HEK293 (cell line): Measurements from ENCODE around the gene ING5.
A peak's percentile ranks its signal among the peaks of the same experiment; 100 is the strongest.

Experiments
- CTCF ChIA-PET: fragments of 350-600 bp; formaldehyde crosslinking; extraction: SDS; loops from one replicate; lab custom pipeline; 2021; ENCODE audit warnings: antibody characterized with exemption; lab: Yijun Ruan, JAX
- POLR2A ChIA-PET: fragments of 300-600 bp; formaldehyde crosslinking; extraction: SDS; loops from one replicate; lab custom pipeline; 2020; ENCODE audit warnings: antibody characterized with exemption, inconsistent platforms; lab: Yijun Ruan, JAX
- H3K27ac ChIP-seq: fragments of 200-500 bp; sonication (Bioruptor generic); 2 replicates; pipeline ENCODE4 v1.5.1; 2014; ENCODE audit warnings: low read depth, low read length, control low read depth, inconsistent platforms; ENCODE audit errors: extremely low read depth
- H3K36me3 ChIP-seq, 2 experiments: fragments of 200-500 bp in 1 of 2; sonication (Bioruptor generic) in 1 of 2; 1 replicate in 1 of 2; 2 replicates in 1 of 2; pipeline ENCODE4 v1.5.1; 2014 to 2017; ENCODE audit warnings: inconsistent platforms in 2 of 2, low read length in 2 of 2; ENCODE audit not compliant: control insufficient read depth in 2 of 2, insufficient read depth in 1 of 2
- H3K4me1 ChIP-seq: fragments of 200-500 bp; sonication (Bioruptor generic); 2 replicates; pipeline ENCODE4 v1.5.1; 2014; ENCODE audit warnings: mild to moderate bottlenecking, low read length, inconsistent platforms; ENCODE audit not compliant: control insufficient read depth, insufficient read depth
- H3K4me3 ChIP-seq: 2 replicates; pipeline ENCODE4 v1.5.1; 2011; ENCODE audit warnings: low read depth, mild to moderate bottlenecking, control low read depth, low read length, moderate library complexity
- H3K9me3 ChIP-seq: fragments of 200-500 bp; sonication (Bioruptor generic); 2 replicates; pipeline ENCODE4 v1.5.1; 2014; ENCODE audit warnings: low read depth, low read length, inconsistent platforms; ENCODE audit not compliant: control insufficient read depth, insufficient read depth
- IKZF3 ChIP-seq: fragments of 450-650 bp; IDR thresholded peaks from 2 replicates; pipeline ENCODE4 v1.5.0; 2018; ENCODE audit warnings: missing biosample characterization, mild to moderate bottlenecking, missing genetic modification characterization, moderate library complexity
- KLF10 ChIP-seq: fragments of 450-650 bp; IDR thresholded peaks from 2 replicates; pipeline ENCODE4 v1.5.1; 2018; ENCODE audit warnings: missing biosample characterization, mild to moderate bottlenecking, missing genetic modification characterization
- KLF8 ChIP-seq: fragments of 450-650 bp; formaldehyde crosslinking; IDR thresholded peaks from 2 replicates; pipeline ENCODE4 v1.5.1; 2016; ENCODE audit warnings: missing biosample characterization, missing genetic modification characterization
- SP3 ChIP-seq: fragments of 450-650 bp; formaldehyde crosslinking; IDR thresholded peaks from 2 replicates; pipeline ENCODE4 v1.5.1; 2016; ENCODE audit warnings: missing biosample characterization, missing genetic modification characterization
- YY1 ChIP-seq: fragments of 450-650 bp; formaldehyde crosslinking; IDR thresholded peaks from 2 replicates; pipeline ENCODE4 v1.5.1; 2018; ENCODE audit warnings: missing biosample characterization, missing genetic modification characterization
- ZBTB17 ChIP-seq: fragments of 450-650 bp; formaldehyde crosslinking; IDR thresholded peaks from 2 replicates; pipeline ENCODE4 v1.5.1; 2016; ENCODE audit warnings: missing biosample characterization, missing genetic modification characterization
- ZBTB20 ChIP-seq: fragments of 450-650 bp; formaldehyde crosslinking; IDR thresholded peaks from 2 replicates; pipeline ENCODE4 v1.5.1; 2016; ENCODE audit warnings: missing biosample characterization, missing genetic modification characterization
- ZIC2 ChIP-seq: fragments of 450-650 bp; formaldehyde crosslinking; IDR thresholded peaks from 2 replicates; pipeline ENCODE4 v1.5.1; 2016; ENCODE audit warnings: missing biosample characterization, missing genetic modification characterization
- ZNF146 ChIP-seq: fragments of 450-650 bp; formaldehyde crosslinking; IDR thresholded peaks from 2 replicates; pipeline ENCODE4 v1.5.1; 2016; ENCODE audit warnings: missing biosample characterization, missing genetic modification characterization
- ZNF169 ChIP-seq: fragments of 450-650 bp; formaldehyde crosslinking; IDR thresholded peaks from 2 replicates; pipeline ENCODE4 v1.5.1; 2016; ENCODE audit warnings: missing biosample characterization, missing genetic modification characterization
- ZNF239 ChIP-seq: fragments of 450-650 bp; formaldehyde crosslinking; IDR thresholded peaks from 2 replicates; pipeline ENCODE4 v1.5.1; 2016; ENCODE audit warnings: missing biosample characterization, missing genetic modification characterization
- ZNF341 ChIP-seq: fragments of 450-650 bp; formaldehyde crosslinking; IDR thresholded peaks from 2 replicates; pipeline ENCODE4; 2016; ENCODE audit warnings: low read depth, missing biosample characterization, missing genetic modification characterization
- ZNF549 ChIP-seq: fragments of 450-650 bp; IDR thresholded peaks from 2 replicates; pipeline ENCODE4 v1.5.1; 2018; ENCODE audit warnings: missing biosample characterization, missing genetic modification characterization, mild to moderate bottlenecking, inconsistent platforms, moderate library complexity
- ZNF747 ChIP-seq: fragments of 450-650 bp; formaldehyde crosslinking; IDR thresholded peaks from 2 replicates; pipeline ENCODE4 v1.5.1; 2016; ENCODE audit warnings: missing biosample characterization, missing genetic modification characterization
- ZNF792 ChIP-seq: fragments of 450-650 bp; formaldehyde crosslinking; IDR thresholded peaks from 2 replicates; pipeline ENCODE4 v1.5.1; 2016; ENCODE audit warnings: missing biosample characterization, missing genetic modification characterization
- ZNF837 ChIP-seq: fragments of 450-650 bp; formaldehyde crosslinking; IDR thresholded peaks from 2 replicates; pipeline ENCODE4 v1.5.1; 2016; ENCODE audit warnings: missing biosample characterization, missing genetic modification characterization
- ZSCAN30 ChIP-seq: fragments of 450-650 bp; IDR thresholded peaks from 2 replicates; pipeline ENCODE4 v1.5.1; 2018; ENCODE audit warnings: missing biosample characterization, mild to moderate bottlenecking, missing genetic modification characterization, moderate library complexity
- ZXDB ChIP-seq: fragments of 450-650 bp; formaldehyde crosslinking; IDR thresholded peaks from 2 replicates; pipeline ENCODE4 v1.5.1; 2016; ENCODE audit warnings: missing biosample characterization, missing genetic modification characterization
- TF ChIP-seq, protein P1 (sequence below): IDR thresholded peaks from 2 replicates; pipeline ENCODE4 v1.6.1; 2011; ENCODE audit warnings: mild to moderate bottlenecking, low read depth, low read length, borderline replicate concordance
- TF ChIP-seq, protein P2 (sequence below): fragments of 450-650 bp; IDR thresholded peaks from 2 replicates; pipeline ENCODE4 v1.5.1; 2018; ENCODE audit warnings: missing biosample characterization, mild to moderate bottlenecking, missing genetic modification characterization
- TF ChIP-seq, protein P3 (sequence below): fragments of 450-650 bp; formaldehyde crosslinking; IDR thresholded peaks from 2 replicates; pipeline ENCODE4 v1.5.0; 2017; ENCODE audit warnings: missing biosample characterization, missing genetic modification characterization, borderline replicate concordance
- TF ChIP-seq, protein P4 (sequence below): fragments of 450-650 bp; formaldehyde crosslinking; IDR thresholded peaks from 2 replicates; pipeline ENCODE4 v1.5.1; 2016; ENCODE audit warnings: missing biosample characterization, missing genetic modification characterization, low read depth
- TF ChIP-seq, protein P5 (sequence below): fragments of 450-650 bp; formaldehyde crosslinking; IDR thresholded peaks from 2 replicates; pipeline ENCODE4 v1.5.1; 2016; ENCODE audit warnings: missing biosample characterization, missing genetic modification characterization
- TF ChIP-seq, protein P6 (sequence below): fragments of 450-650 bp; formaldehyde crosslinking; optimal IDR thresholded peaks from 2 replicates; pipeline ENCODE3; 2016; ENCODE audit warnings: missing biosample characterization, mild to moderate bottlenecking, missing genetic modification characterization
- TF ChIP-seq, protein P7 (sequence below): fragments of 450-650 bp; formaldehyde crosslinking; IDR thresholded peaks from 2 replicates; pipeline ENCODE4 v1.5.1; 2017; ENCODE audit warnings: missing biosample characterization, missing genetic modification characterization

The ING5 gene

DNA sequence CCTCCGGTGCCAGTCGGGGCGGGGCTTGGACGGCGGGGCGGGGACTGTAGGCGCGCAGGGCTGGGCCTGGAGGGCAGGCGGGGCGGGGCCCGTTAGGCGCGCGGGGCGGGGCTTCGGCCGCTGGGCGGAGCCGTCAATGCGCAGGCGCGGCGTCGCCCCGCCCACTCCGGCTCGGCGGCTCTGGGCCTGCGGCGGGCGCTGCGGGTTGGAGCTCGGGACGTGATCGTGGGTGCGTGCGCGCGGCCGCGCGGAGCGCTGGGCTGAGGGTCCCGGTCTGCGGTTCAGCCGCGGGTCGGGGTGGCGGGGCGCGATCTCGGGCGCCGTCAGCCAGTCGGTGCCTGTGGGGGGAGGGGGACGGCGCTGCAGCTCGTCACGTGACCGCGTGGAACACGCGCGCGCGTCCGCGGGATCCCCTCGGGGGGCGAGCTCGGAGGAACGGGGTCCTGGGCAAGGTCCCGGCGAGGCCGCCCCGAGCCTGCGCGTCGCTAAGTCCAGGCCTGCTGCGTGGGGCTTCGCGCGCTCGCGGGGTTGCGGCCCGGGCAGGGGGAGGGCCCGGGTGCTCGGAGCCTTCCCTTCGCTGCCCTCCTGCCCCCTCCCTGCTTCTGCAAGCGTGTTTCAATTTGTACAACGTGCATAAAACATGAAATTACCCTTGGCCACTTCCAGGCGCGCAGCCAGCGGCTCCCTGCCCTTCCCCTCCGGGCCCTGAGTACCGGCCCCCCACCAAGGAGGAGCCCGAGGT is 32.8 kb downstream of the ING5 start, which contains the start of gene D2HGDH:
Gene D2HGDH, plus strand, starts transcription at position 164 of the 742 bp plus-strand sequence. CDS start 595 bp downstream, outside the sequence.
- CTCF ChIA-PET = interaction anchor here (0.6 to 0.9 kb wide), 5 partner anchors 16 to 126 kb away, joined by 3 to 4 read pairs (median 3); no protein-coding TSS in a partner anchor
- Histone ChIP-seq H3K4me3 (peak within 1 kb of the TSS; percentile 78), H3K9me3 (no peaks in the 10 kb centered on the region), H3K36me3 (peaks cover 0 to 5% of the 10 kb centered on the region in 2 experiments; a peak in 2 of 3 replicates), H3K4me1 (no peaks in the 10 kb centered on the region), H3K27ac (peak within 1 kb of the TSS; percentile 83; the same call in 1 of the 2 replicates)
- POLR2A ChIA-PET = interaction anchor here (1.0 to 1.8 kb wide), 5 partner anchors 9 to 48 kb away, joined by 3 to 15 read pairs (median 5); partner anchors contain the start of genes DTYMK and ING5
- TF ChIP-seq ZIC2 (tag by site-specific recombination) (no peak), KLF8 (peak; percentile 31; the same call in 1 of the 2 replicates), SP3 (0 out of 2 replicates have a peak, but pooled peaks have one; percentile 7), ZNF169 (tag by site-specific recombination) (no peak), ZBTB20 (tag by site-specific recombination) (peak; percentile 62; the same call in 1 of the 2 replicates), IKZF3 (tag by site-specific recombination) (no peak), ZNF239 (no peak), ZNF549 (tag by site-specific recombination) (no peak), YY1 (no peak), ZSCAN30 (tag by site-specific recombination) (peak; percentile 62), ZNF341 (tag by site-specific recombination) (no peak), KLF10 (tag by site-specific recombination) (peak; percentile 52), ZNF146 (tag by site-specific recombination) (no peak), ZNF792 (no peak), ZNF747 (tag by site-specific recombination) (no peak), ZNF837 (no peak), ZXDB (tag by site-specific recombination) (no peak), ZBTB17 (no peak)
- TF ChIP-seq, protein P1, sequence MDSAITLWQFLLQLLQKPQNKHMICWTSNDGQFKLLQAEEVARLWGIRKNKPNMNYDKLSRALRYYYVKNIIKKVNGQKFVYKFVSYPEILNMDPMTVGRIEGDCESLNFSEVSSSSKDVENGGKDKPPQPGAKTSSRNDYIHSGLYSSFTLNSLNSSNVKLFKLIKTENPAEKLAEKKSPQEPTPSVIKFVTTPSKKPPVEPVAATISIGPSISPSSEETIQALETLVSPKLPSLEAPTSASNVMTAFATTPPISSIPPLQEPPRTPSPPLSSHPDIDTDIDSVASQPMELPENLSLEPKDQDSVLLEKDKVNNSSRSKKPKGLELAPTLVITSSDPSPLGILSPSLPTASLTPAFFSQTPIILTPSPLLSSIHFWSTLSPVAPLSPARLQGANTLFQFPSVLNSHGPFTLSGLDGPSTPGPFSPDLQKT = no peak
- TF ChIP-seq, protein P2, sequence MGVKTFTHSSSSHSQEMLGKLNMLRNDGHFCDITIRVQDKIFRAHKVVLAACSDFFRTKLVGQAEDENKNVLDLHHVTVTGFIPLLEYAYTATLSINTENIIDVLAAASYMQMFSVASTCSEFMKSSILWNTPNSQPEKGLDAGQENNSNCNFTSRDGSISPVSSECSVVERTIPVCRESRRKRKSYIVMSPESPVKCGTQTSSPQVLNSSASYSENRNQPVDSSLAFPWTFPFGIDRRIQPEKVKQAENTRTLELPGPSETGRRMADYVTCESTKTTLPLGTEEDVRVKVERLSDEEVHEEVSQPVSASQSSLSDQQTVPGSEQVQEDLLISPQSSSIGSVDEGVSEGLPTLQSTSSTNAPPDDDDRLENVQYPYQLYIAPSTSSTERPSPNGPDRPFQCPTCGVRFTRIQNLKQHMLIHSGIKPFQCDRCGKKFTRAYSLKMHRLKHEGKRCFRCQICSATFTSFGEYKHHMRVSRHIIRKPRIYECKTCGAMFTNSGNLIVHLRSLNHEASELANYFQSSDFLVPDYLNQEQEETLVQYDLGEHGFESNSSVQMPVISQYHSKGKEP (tag by site-specific recombination) = no peak
- TF ChIP-seq, protein P3, sequence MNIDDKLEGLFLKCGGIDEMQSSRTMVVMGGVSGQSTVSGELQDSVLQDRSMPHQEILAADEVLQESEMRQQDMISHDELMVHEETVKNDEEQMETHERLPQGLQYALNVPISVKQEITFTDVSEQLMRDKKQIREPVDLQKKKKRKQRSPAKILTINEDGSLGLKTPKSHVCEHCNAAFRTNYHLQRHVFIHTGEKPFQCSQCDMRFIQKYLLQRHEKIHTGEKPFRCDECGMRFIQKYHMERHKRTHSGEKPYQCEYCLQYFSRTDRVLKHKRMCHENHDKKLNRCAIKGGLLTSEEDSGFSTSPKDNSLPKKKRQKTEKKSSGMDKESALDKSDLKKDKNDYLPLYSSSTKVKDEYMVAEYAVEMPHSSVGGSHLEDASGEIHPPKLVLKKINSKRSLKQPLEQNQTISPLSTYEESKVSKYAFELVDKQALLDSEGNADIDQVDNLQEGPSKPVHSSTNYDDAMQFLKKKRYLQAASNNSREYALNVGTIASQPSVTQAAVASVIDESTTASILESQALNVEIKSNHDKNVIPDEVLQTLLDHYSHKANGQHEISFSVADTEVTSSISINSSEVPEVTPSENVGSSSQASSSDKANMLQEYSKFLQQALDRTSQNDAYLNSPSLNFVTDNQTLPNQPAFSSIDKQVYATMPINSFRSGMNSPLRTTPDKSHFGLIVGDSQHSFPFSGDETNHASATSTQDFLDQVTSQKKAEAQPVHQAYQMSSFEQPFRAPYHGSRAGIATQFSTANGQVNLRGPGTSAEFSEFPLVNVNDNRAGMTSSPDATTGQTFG = no peak
- TF ChIP-seq, protein P4, sequence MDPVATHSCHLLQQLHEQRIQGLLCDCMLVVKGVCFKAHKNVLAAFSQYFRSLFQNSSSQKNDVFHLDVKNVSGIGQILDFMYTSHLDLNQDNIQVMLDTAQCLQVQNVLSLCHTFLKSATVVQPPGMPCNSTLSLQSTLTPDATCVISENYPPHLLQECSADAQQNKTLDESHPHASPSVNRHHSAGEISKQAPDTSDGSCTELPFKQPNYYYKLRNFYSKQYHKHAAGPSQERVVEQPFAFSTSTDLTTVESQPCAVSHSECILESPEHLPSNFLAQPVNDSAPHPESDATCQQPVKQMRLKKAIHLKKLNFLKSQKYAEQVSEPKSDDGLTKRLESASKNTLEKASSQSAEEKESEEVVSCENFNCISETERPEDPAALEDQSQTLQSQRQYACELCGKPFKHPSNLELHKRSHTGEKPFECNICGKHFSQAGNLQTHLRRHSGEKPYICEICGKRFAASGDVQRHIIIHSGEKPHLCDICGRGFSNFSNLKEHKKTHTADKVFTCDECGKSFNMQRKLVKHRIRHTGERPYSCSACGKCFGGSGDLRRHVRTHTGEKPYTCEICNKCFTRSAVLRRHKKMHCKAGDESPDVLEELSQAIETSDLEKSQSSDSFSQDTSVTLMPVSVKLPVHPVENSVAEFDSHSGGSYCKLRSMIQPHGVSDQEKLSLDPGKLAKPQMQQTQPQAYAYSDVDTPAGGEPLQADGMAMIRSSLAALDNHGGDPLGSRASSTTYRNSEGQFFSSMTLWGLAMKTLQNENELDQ = no peak
- TF ChIP-seq, protein P5, sequence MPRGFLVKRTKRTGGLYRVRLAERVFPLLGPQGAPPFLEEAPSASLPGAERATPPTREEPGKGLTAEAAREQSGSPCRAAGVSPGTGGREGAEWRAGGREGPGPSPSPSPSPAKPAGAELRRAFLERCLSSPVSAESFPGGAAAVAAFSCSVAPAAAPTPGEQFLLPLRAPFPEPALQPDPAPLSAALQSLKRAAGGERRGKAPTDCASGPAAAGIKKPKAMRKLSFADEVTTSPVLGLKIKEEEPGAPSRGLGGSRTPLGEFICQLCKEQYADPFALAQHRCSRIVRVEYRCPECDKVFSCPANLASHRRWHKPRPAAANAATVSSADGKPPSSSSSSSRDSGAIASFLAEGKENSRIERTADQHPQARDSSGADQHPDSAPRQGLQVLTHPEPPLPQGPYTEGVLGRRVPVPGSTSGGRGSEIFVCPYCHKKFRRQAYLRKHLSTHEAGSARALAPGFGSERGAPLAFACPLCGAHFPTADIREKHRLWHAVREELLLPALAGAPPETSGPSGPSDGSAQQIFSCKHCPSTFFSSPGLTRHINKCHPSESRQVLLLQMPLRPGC (tag by site-specific recombination) = no peak
- TF ChIP-seq, protein P6, sequence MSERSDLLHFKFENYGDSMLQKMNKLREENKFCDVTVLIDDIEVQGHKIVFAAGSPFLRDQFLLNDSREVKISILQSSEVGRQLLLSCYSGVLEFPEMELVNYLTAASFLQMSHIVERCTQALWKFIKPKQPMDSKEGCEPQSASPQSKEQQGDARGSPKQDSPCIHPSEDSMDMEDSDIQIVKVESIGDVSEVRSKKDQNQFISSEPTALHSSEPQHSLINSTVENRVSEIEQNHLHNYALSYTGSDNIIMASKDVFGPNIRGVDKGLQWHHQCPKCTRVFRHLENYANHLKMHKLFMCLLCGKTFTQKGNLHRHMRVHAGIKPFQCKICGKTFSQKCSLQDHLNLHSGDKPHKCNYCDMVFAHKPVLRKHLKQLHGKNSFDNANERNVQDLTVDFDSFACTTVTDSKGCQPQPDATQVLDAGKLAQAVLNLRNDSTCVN (tag by site-specific recombination) = peak; percentile 92
- TF ChIP-seq, protein P7, sequence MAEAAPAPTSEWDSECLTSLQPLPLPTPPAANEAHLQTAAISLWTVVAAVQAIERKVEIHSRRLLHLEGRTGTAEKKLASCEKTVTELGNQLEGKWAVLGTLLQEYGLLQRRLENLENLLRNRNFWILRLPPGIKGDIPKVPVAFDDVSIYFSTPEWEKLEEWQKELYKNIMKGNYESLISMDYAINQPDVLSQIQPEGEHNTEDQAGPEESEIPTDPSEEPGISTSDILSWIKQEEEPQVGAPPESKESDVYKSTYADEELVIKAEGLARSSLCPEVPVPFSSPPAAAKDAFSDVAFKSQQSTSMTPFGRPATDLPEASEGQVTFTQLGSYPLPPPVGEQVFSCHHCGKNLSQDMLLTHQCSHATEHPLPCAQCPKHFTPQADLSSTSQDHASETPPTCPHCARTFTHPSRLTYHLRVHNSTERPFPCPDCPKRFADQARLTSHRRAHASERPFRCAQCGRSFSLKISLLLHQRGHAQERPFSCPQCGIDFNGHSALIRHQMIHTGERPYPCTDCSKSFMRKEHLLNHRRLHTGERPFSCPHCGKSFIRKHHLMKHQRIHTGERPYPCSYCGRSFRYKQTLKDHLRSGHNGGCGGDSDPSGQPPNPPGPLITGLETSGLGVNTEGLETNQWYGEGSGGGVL = peak; percentile 23; the same call in 1 of the 2 replicates
